Lung (tissue), 12 donors: Measurements from ENCODE around the gene CCDC175. TPM values are rescaled to one million over a fixed set of nuclear protein-coding genes. Genes with fewer than 3 reads are reported as not detected.

Experiments
- ATAC-seq: fragments of 200-7000 bp; cut with Tn5 transposase; one replicate; pipeline ENCODE4 v1.9.1; 2020; ENCODE audit warnings: moderate number of reproducible peaks; ENCODE audit not compliant: insufficient read depth, low FRiP score
- DNase-seq, 3 donors: peaks; one replicate each; pipeline ENCODE4 v3.0.0-alpha.2; 2013 to 2017
- H3K27ac ChIP-seq, 2 donors: one replicate each; pipeline ENCODE4 v1.5.1; 2013; ENCODE audit warnings: mild to moderate bottlenecking in 2 of 2, moderate library complexity in 2 of 2, control low read depth in 1 of 2, inconsistent platforms in 1 of 2, low read depth in 1 of 2, low read length in 1 of 2
- H3K27me3 ChIP-seq, 3 donors: one replicate each; pipeline ENCODE4 v1.5.1; 2013; ENCODE audit warnings: low read length in 2 of 3; ENCODE audit not compliant: control insufficient read depth in 3 of 3, insufficient read depth in 3 of 3
- H3K36me3 ChIP-seq, 4 donors: one replicate each; pipeline ENCODE4 v1.5.1; 2013; ENCODE audit warnings: low read length in 4 of 4, mild to moderate bottlenecking in 1 of 4, moderate library complexity in 1 of 4; ENCODE audit not compliant: control insufficient read depth in 4 of 4, insufficient read depth in 4 of 4
- H3K4me1 ChIP-seq, 5 donors: one replicate each; pipeline ENCODE4 v1.5.1; 2013; ENCODE audit warnings: low read length in 5 of 5, mild to moderate bottlenecking in 2 of 5, moderate library complexity in 1 of 5; ENCODE audit not compliant: control insufficient read depth in 5 of 5, insufficient read depth in 5 of 5
- H3K4me3 ChIP-seq: one replicate; pipeline ENCODE4 v1.5.1; 2013; ENCODE audit warnings: mild to moderate bottlenecking, control low read depth, moderate library complexity
- H3K9ac ChIP-seq, 2 donors: one replicate each; pipeline ENCODE4 v1.5.1; 2013; ENCODE audit warnings: low read length in 2 of 2, control low read depth in 1 of 2; ENCODE audit not compliant: insufficient read depth in 1 of 2
- H3K9me3 ChIP-seq, 4 donors: one replicate each; pipeline ENCODE4 v1.5.1; 2013; ENCODE audit warnings: low read length in 3 of 4, mild to moderate bottlenecking in 1 of 4, moderate library complexity in 1 of 4; ENCODE audit not compliant: control insufficient read depth in 4 of 4, insufficient read depth in 3 of 4
- CTCF ChIP-seq: IDR thresholded peaks from 2 replicates; pipeline ENCODE4 v1.5.1; 2012; ENCODE audit warnings: mild to moderate bottlenecking; ENCODE audit errors: control extremely low read depth, extremely low read depth
- WGBS, 2 donors: extraction: QIAGEN DNeasy Blood & Tissue Kit; methylation state at CpG; one replicate each; pipeline ENCODE4 v1.1.7; 2013; 5-methylcytosine and 5-hydroxymethylcytosine counted together
- polyA plus RNA-seq, 2 donors: library from polyadenylated mRNA; stranded (reverse); fragments of 200-250 nt; gene quantifications; one replicate each; pipeline ENCODE4 v1.2.1, GENCODE V29; 2013
- total RNA-seq, 2 donors: library from RNA; depleted of rRNA in 1 of 2; stranded (reverse); fragments of >200 nt in 1 of 2; gene quantifications; one replicate each; pipeline ENCODE4 v1.2.1, GENCODE V29; 2014 to 2021
- donor health status: control.
- donor health status: control.
- donor health status: Bipolar disorder and iron deficiency.
- donor health status: healthy.
- donor health status: DM: yes; HTN: yes; CAD: no.

The CCDC175 gene
- total and polyA plus RNA-seq, 4 donors, result 0.06 to 0.94 (median 0.20) TPM

- no peak overlapping the region for H3K4me3 ChIP-seq
- H3K9ac ChIP-seq, result no peak overlapping the region
- no peak for ATAC-seq
- no peak overlapping the region for H3K27ac ChIP-seq
- H3K27me3 ChIP-seq, result no peaks in the 10 kb centered on the region
- H3K4me1 ChIP-seq, result no peaks in the 10 kb centered on the region
- no peaks in the 10 kb centered on the region for H3K36me3 ChIP-seq
- no peak for TF ChIP-seq CTCF
- H3K9me3 ChIP-seq, result no peaks in the 10 kb centered on the region
- DNase-seq, result no peak
- WGBS, 2 donors, result 85 to 92% methylated on average over 3 of the region's 3 CpGs
These were observed 56.4 kb downstream of the CCDC175 start for GRCh38 chr14:59520224-59520623.

GRCh38 chr14:59511916-59512575 lies 64.6 kb downstream of the CCDC175 start:
- Histone ChIP-seq H3K4me1 (peaks cover 0 to 9% (median 0%) of the 10 kb centered on the region in 5 donors), H3K9me3 (no peaks in the 10 kb centered on the region), H3K9ac (no peak overlapping the region), H3K27ac (no peak overlapping the region), H3K4me3 (no peak overlapping the region), H3K27me3 (no peaks in the 10 kb centered on the region), H3K36me3 (no peaks in the 10 kb centered on the region)
- 80 to 88% methylated on average over 4 of the region's 4 CpGs for WGBS, 2 donors
- DNase-seq, result peak in 1 of 3 donors; percentile 10
- ATAC-seq, result no peak
- no peak for TF ChIP-seq CTCF

GRCh38 chr14:59510966-59511365 lies 65.6 kb downstream of the CCDC175 start:
- 46 to 52% methylated on average over 3 of the region's 3 CpGs for WGBS, 2 donors
- no peak for TF ChIP-seq CTCF
- H3K4me3 ChIP-seq, result no peak overlapping the region
- peaks cover 0 to 9% (median 0%) of the 10 kb centered on the region in 5 donors for H3K4me1 ChIP-seq
- no peak overlapping the region for H3K27ac ChIP-seq
- H3K9ac ChIP-seq, result no peak overlapping the region
- no peak for ATAC-seq
- no peaks in the 10 kb centered on the region for H3K27me3 ChIP-seq
- H3K9me3 ChIP-seq, result no peaks in the 10 kb centered on the region
- no peaks in the 10 kb centered on the region for H3K36me3 ChIP-seq
- DNase-seq, result peak in 2 of 3 donors; percentile 20 to 39

- DNase-seq (no peak), ATAC-seq (no peak)
- no peak for TF ChIP-seq CTCF
- 86 to 87% methylated on average over 2 of the region's 2 CpGs for WGBS, 2 donors
- Histone ChIP-seq H3K27ac (no peak overlapping the region), H3K9ac (no peak overlapping the region), H3K4me1 (peaks cover 0 to 9% (median 0%) of the 10 kb centered on the region in 5 donors), H3K9me3 (no peaks in the 10 kb centered on the region), H3K36me3 (no peaks in the 10 kb centered on the region), H3K4me3 (no peak overlapping the region), H3K27me3 (no peaks in the 10 kb centered on the region)
These were observed 66.6 kb downstream of the CCDC175 start for GRCh38 chr14:59510001-59510400.
